ENCODE data around the gene FAM193B.

GRCh38 chr5:177542816-177543465 lies 11.4 kb downstream of the FAM193B start:
- TF ChIP-seq, protein P1, sequence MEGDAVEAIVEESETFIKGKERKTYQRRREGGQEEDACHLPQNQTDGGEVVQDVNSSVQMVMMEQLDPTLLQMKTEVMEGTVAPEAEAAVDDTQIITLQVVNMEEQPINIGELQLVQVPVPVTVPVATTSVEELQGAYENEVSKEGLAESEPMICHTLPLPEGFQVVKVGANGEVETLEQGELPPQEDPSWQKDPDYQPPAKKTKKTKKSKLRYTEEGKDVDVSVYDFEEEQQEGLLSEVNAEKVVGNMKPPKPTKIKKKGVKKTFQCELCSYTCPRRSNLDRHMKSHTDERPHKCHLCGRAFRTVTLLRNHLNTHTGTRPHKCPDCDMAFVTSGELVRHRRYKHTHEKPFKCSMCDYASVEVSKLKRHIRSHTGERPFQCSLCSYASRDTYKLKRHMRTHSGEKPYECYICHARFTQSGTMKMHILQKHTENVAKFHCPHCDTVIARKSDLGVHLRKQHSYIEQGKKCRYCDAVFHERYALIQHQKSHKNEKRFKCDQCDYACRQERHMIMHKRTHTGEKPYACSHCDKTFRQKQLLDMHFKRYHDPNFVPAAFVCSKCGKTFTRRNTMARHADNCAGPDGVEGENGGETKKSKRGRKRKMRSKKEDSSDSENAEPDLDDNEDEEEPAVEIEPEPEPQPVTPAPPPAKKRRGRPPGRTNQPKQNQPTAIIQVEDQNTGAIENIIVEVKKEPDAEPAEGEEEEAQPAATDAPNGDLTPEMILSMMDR (conservative IDR thresholded peaks at IDR 0.05; ENCODE audit: low read depth, low read length) = no peak
- TF ChIP-seq EZH2 (IDR thresholded peaks at IDR 0.05; ENCODE audit: borderline replicate concordance, low read depth, low read length, poor library complexity, severe bottlenecking) = no peak
